ENCODE results near the gene PRKG1. TPM values are rescaled to one million over a fixed set of nuclear protein-coding genes. Genes with fewer than 3 reads are reported as not detected.

Gene PRKG1
- total RNA-seq, 1 donor from 2014 or later = 50.2 TPM

- no peaks in the 10 kb centered on the region for H3K9me3 ChIP-seq
- H3K4me1 ChIP-seq = peaks cover 0 to 6% of the 10 kb centered on the region in 2 donors
- no peaks in the 10 kb centered on the region for H3K27me3 ChIP-seq
- H3K27ac ChIP-seq = no peak overlapping the region
- H3K36me3 ChIP-seq = no peaks in the 10 kb centered on the region
- TF ChIP-seq CTCF (IDR thresholded peaks at IDR 0.05) = no peak
- DNase-seq (ENCODE audit: low spot score in 2 of 2) = no peak
- H3K4me3 ChIP-seq = no peak overlapping the region
- intact Hi-C loops (cut with DNase I) = no loop called here
These were observed 470.6 kb downstream of the PRKG1 start for GRCh38 chr10:51544933-51545332.

GRCh38 chr10:51547941-51548340, 473.7 kb downstream of the PRKG1 start:
- Histone ChIP-seq H3K4me1 (peaks cover 0 to 11% of the 10 kb centered on the region in 2 donors), H3K9me3 (no peaks in the 10 kb centered on the region), H3K27me3 (no peaks in the 10 kb centered on the region), H3K4me3 (no peak overlapping the region), H3K27ac (peak overlapping the region; percentile 37 to 66), H3K36me3 (no peaks in the 10 kb centered on the region)
- DNase-seq (ENCODE audit: low spot score in 2 of 2) = no peak
- no peak for TF ChIP-seq CTCF (IDR thresholded peaks at IDR 0.05)
- intact Hi-C loops (cut with DNase I) = no loop called here

GRCh38 chr10:51552879-51553278, 478.6 kb downstream of the PRKG1 start:
- intact Hi-C loops (cut with DNase I) = no loop called here
- no peak overlapping the region for H3K27ac ChIP-seq

GRCh38 chr10:51564896-51565510, 490.7 kb downstream of the PRKG1 start:
- DNase-seq (ENCODE audit: low spot score in 2 of 2) = no peak
- Histone ChIP-seq H3K4me1 (peaks cover 0 to 3% of the 10 kb centered on the region in 2 donors), H3K27me3 (no peaks in the 10 kb centered on the region), H3K36me3 (no peaks in the 10 kb centered on the region), H3K9me3 (no peaks in the 10 kb centered on the region), H3K27ac (no peak overlapping the region), H3K4me3 (no peak overlapping the region)
- TF ChIP-seq CTCF (IDR thresholded peaks at IDR 0.05) = no peak
- intact Hi-C loops (cut with DNase I) = no loop called here

More at GRCh38 chr10:51552879-51553278, 478.6 kb downstream of the PRKG1 start:
- H3K4me1 ChIP-seq = peaks cover 0 to 14% of the 10 kb centered on the region in 2 donors
- TF ChIP-seq CTCF (IDR thresholded peaks at IDR 0.05) = no peak
- H3K36me3 ChIP-seq = no peaks in the 10 kb centered on the region
- no peaks in the 10 kb centered on the region for H3K9me3 ChIP-seq
- H3K4me3 ChIP-seq = no peak overlapping the region
- no peak for DNase-seq (ENCODE audit: low spot score in 2 of 2)
- no peaks in the 10 kb centered on the region for H3K27me3 ChIP-seq

- TF ChIP-seq CTCF (IDR thresholded peaks at IDR 0.05) = no peak
- Histone ChIP-seq H3K4me3 (no peak overlapping the region), H3K36me3 (no peaks in the 10 kb centered on the region), H3K9me3 (no peaks in the 10 kb centered on the region), H3K4me1 (peaks cover 0 to 3% of the 10 kb centered on the region in 2 donors), H3K27me3 (no peaks in the 10 kb centered on the region), H3K27ac (no peak overlapping the region)
- DNase-seq (ENCODE audit: low spot score in 2 of 2) = no peak
- intact Hi-C loops (cut with DNase I) = no loop called here
These were observed 493.0 kb downstream of the PRKG1 start for GRCh38 chr10:51567271-51567670.

GRCh38 chr10:51569467-51569866, 495.2 kb downstream of the PRKG1 start:
- no peaks in the 10 kb centered on the region for H3K27me3 ChIP-seq
- H3K36me3 ChIP-seq = no peaks in the 10 kb centered on the region
- intact Hi-C loops (cut with DNase I) = no loop called here
- no peak for TF ChIP-seq CTCF (IDR thresholded peaks at IDR 0.05)
- H3K27ac ChIP-seq = no peak overlapping the region
- H3K9me3 ChIP-seq = no peaks in the 10 kb centered on the region
- no peak overlapping the region for H3K4me3 ChIP-seq
- peaks cover 0 to 3% of the 10 kb centered on the region in 2 donors for H3K4me1 ChIP-seq
- no peak for DNase-seq (ENCODE audit: low spot score in 2 of 2)
